ENCODE data around the gene EVX1.

DNA sequence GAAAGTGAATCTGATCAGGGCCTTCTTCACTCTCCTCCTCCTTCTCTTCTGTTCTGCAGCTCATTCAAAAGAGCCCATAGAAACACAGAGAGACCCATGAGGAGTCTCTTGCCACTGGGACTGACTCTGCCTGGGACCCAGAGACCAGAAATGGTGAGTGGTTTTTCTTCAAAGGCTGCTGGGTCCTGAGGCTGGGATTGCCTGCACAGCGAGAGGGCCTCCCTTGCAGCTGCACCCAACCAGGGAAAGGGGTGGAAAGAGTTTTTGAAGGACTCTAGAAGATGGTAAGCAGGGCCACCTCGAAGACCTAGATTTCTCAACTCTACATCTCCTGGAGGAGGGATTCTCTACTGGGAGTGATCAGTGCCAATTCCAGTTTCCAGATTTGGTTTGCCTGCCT lies 27.2 kb upstream of the EVX1 start:
- TF ChIP-seq EZH2 (IDR thresholded peaks at IDR 0.05; ENCODE audit: insufficient read depth, poor library complexity, severe bottlenecking), result no peak
- TF ChIP-seq EZH2phosphoT487 (IDR thresholded peaks at IDR 0.05; ENCODE audit: insufficient read depth, low read depth), result no peak

Data from GM23248 (cell line).